ENCODE measurements around the gene SMTN.

The SMTN gene

GRCh38 chr22:31100762-31101525, 19.8 kb downstream of the SMTN start:
- WGBS (ENCODE audit: insufficient coverage) = 100% methylated on average over 12 of the region's 18 CpGs
- CTCF ChIA-PET = interaction anchor here (1.7 kb wide), 1 partner anchor 12 kb away, joined by 4 read pairs; no protein-coding TSS in a partner anchor
- H3K36me3 ChIP-seq (ENCODE audit: control insufficient read depth in 4 of 4, insufficient read depth in 4 of 4, low read length in 3 of 4) = peaks cover 0 to 32% (median 9%) of the 10 kb centered on the region in 4 experiments
- no peak for DNase-seq
- no peak overlapping the region for H3K27ac ChIP-seq (ENCODE audit: insufficient read depth in 1 of 2, low read depth in 1 of 2, low read length in 2 of 2, poor library complexity in 1 of 2, severe bottlenecking in 2 of 2)
- peaks cover 0 to 3% (median 1%) of the 10 kb centered on the region in 4 experiments for H3K4me1 ChIP-seq (ENCODE audit: control extremely low read depth in 1 of 4, control insufficient read depth in 4 of 4, insufficient read depth in 4 of 4, low read length in 3 of 4)
- no peak overlapping the region for H3K4me3 ChIP-seq (ENCODE audit: control insufficient read depth in 1 of 7, extremely low read depth in 1 of 7, insufficient read depth in 4 of 7, low read depth in 2 of 7, low read length in 6 of 7)
- H3K9me3 ChIP-seq (ENCODE audit: control extremely low read depth in 1 of 5, control insufficient read depth in 4 of 5, insufficient read depth in 2 of 5, low read depth in 1 of 5, low read length in 4 of 5) = no peaks in the 10 kb centered on the region
- POLR2A ChIA-PET = no interaction called here
- H3K27me3 ChIP-seq (replicated peaks in 2 of 5; ENCODE audit: control insufficient read depth in 4 of 5, insufficient read depth in 5 of 5, low read length in 4 of 5) = peaks cover 0 to 4% (median 0%) of the 10 kb centered on the region in 5 experiments

GRCh38 chr22:31102441-31103081, 21.4 kb downstream of the SMTN start:
- Histone ChIP-seq H3K27me3 (replicated peaks in 2 of 5; ENCODE audit: control insufficient read depth in 4 of 5, insufficient read depth in 5 of 5, low read length in 4 of 5) (peaks cover 0 to 4% (median 0%) of the 10 kb centered on the region in 5 experiments), H3K9me3 (ENCODE audit: control extremely low read depth in 1 of 5, control insufficient read depth in 4 of 5, insufficient read depth in 2 of 5, low read depth in 1 of 5, low read length in 4 of 5) (no peaks in the 10 kb centered on the region), H3K4me1 (ENCODE audit: control extremely low read depth in 1 of 4, control insufficient read depth in 4 of 4, insufficient read depth in 4 of 4, low read length in 3 of 4) (peaks cover 0 to 8% (median 5%) of the 10 kb centered on the region in 4 experiments), H3K27ac (ENCODE audit: insufficient read depth in 1 of 2, low read depth in 1 of 2, low read length in 2 of 2, poor library complexity in 1 of 2, severe bottlenecking in 2 of 2) (no peak overlapping the region), H3K4me3 (ENCODE audit: control insufficient read depth in 1 of 7, extremely low read depth in 1 of 7, insufficient read depth in 4 of 7, low read depth in 2 of 7, low read length in 6 of 7) (no peak overlapping the region), H3K36me3 (ENCODE audit: control insufficient read depth in 4 of 4, insufficient read depth in 4 of 4, low read length in 3 of 4) (peaks cover 0 to 22% (median 7%) of the 10 kb centered on the region in 4 experiments)
- DNase-seq = no peak
- ChIA-PET POLR2A (no interaction called here), CTCF (interaction anchor here (0.8 to 1.7 kb wide), 4 partner anchors 10 to 20 kb away, joined by 3 to 4 read pairs (median 4); no protein-coding TSS in a partner anchor)
- 95% methylated on average over 6 of the region's 8 CpGs for WGBS (ENCODE audit: insufficient coverage)

GRCh38 chr22:31103111-31103510, 22.0 kb downstream of the SMTN start:
- Histone ChIP-seq H3K9me3 (ENCODE audit: control extremely low read depth in 1 of 5, control insufficient read depth in 4 of 5, insufficient read depth in 2 of 5, low read depth in 1 of 5, low read length in 4 of 5) (no peaks in the 10 kb centered on the region), H3K27ac (ENCODE audit: insufficient read depth in 1 of 2, low read depth in 1 of 2, low read length in 2 of 2, poor library complexity in 1 of 2, severe bottlenecking in 2 of 2) (no peak overlapping the region), H3K36me3 (ENCODE audit: control insufficient read depth in 4 of 4, insufficient read depth in 4 of 4, low read length in 3 of 4) (peaks cover 0 to 18% (median 7%) of the 10 kb centered on the region in 4 experiments), H3K27me3 (replicated peaks in 2 of 5; ENCODE audit: control insufficient read depth in 4 of 5, insufficient read depth in 5 of 5, low read length in 4 of 5) (peaks cover 0 to 4% (median 0%) of the 10 kb centered on the region in 5 experiments), H3K4me3 (ENCODE audit: control insufficient read depth in 1 of 7, extremely low read depth in 1 of 7, insufficient read depth in 4 of 7, low read depth in 2 of 7, low read length in 6 of 7) (no peak overlapping the region), H3K4me1 (ENCODE audit: control extremely low read depth in 1 of 4, control insufficient read depth in 4 of 4, insufficient read depth in 4 of 4, low read length in 3 of 4) (peaks cover 0 to 14% (median 8%) of the 10 kb centered on the region in 4 experiments)
- DNase-seq = no peak
- ChIA-PET POLR2A (no interaction called here), CTCF (interaction anchor here (0.6 to 1.4 kb wide), 3 partner anchors 13 to 874 kb away, joined by 3 read pairs; no protein-coding TSS in a partner anchor)
- 100% methylated on average over 1 of the region's 2 CpGs for WGBS (ENCODE audit: insufficient coverage)

- H3K27me3 ChIP-seq (replicated peaks in 2 of 5; ENCODE audit: control insufficient read depth in 4 of 5, insufficient read depth in 5 of 5, low read length in 4 of 5) = peaks cover 0 to 4% (median 0%) of the 10 kb centered on the region in 5 experiments
- ChIA-PET CTCF (interaction anchor here (1.0 to 1.4 kb wide), 3 partner anchors 12 to 209 kb away, joined by 3 to 5 read pairs (median 4); no protein-coding TSS in a partner anchor), POLR2A (no interaction called here)
Observed at GRCh38 chr22:31103899-31104694, 23.0 kb downstream of the SMTN start.

GRCh38 chr22:31104869-31105268, 23.8 kb downstream of the SMTN start:
- Histone ChIP-seq H3K9me3 (ENCODE audit: control extremely low read depth in 1 of 5, control insufficient read depth in 4 of 5, insufficient read depth in 2 of 5, low read depth in 1 of 5, low read length in 4 of 5) (no peaks in the 10 kb centered on the region), H3K27ac (ENCODE audit: insufficient read depth in 1 of 2, low read depth in 1 of 2, low read length in 2 of 2, poor library complexity in 1 of 2, severe bottlenecking in 2 of 2) (no peak overlapping the region), H3K36me3 (ENCODE audit: control insufficient read depth in 4 of 4, insufficient read depth in 4 of 4, low read length in 3 of 4) (peaks cover 0 to 9% (median 2%) of the 10 kb centered on the region in 4 experiments), H3K4me3 (ENCODE audit: control insufficient read depth in 1 of 7, extremely low read depth in 1 of 7, insufficient read depth in 4 of 7, low read depth in 2 of 7, low read length in 6 of 7) (no peak overlapping the region), H3K4me1 (ENCODE audit: control extremely low read depth in 1 of 4, control insufficient read depth in 4 of 4, insufficient read depth in 4 of 4, low read length in 3 of 4) (peaks cover 0 to 16% (median 9%) of the 10 kb centered on the region in 4 experiments), H3K27me3 (replicated peaks in 2 of 5; ENCODE audit: control insufficient read depth in 4 of 5, insufficient read depth in 5 of 5, low read length in 4 of 5) (peaks cover 0 to 4% (median 0%) of the 10 kb centered on the region in 5 experiments)
- POLR2A ChIA-PET = no interaction called here
- 92% methylated on average over 29 of the region's 35 CpGs for WGBS (ENCODE audit: insufficient coverage)
- CTCF ChIA-PET = interaction anchor here (1.0 to 1.4 kb wide), 2 partner anchors 12 to 114 kb away, joined by 4 to 5 read pairs; no protein-coding TSS in a partner anchor
- DNase-seq = no peak

More at GRCh38 chr22:31103899-31104694, 23.0 kb downstream of the SMTN start:
- Histone ChIP-seq H3K9me3 (ENCODE audit: control extremely low read depth in 1 of 5, control insufficient read depth in 4 of 5, insufficient read depth in 2 of 5, low read depth in 1 of 5, low read length in 4 of 5) (no peaks in the 10 kb centered on the region), H3K4me3 (ENCODE audit: control insufficient read depth in 1 of 7, extremely low read depth in 1 of 7, insufficient read depth in 4 of 7, low read depth in 2 of 7, low read length in 6 of 7) (no peak overlapping the region), H3K27ac (ENCODE audit: insufficient read depth in 1 of 2, low read depth in 1 of 2, low read length in 2 of 2, poor library complexity in 1 of 2, severe bottlenecking in 2 of 2) (no peak overlapping the region), H3K36me3 (ENCODE audit: control insufficient read depth in 4 of 4, insufficient read depth in 4 of 4, low read length in 3 of 4) (peaks cover 0 to 15% (median 5%) of the 10 kb centered on the region in 4 experiments), H3K4me1 (ENCODE audit: control extremely low read depth in 1 of 4, control insufficient read depth in 4 of 4, insufficient read depth in 4 of 4, low read length in 3 of 4) (peaks cover 0 to 16% (median 9%) of the 10 kb centered on the region in 4 experiments)
- 93% methylated on average over 21 of the region's 33 CpGs for WGBS (ENCODE audit: insufficient coverage)
- no peak for DNase-seq

GRCh38 chr22:31105282-31105929, 24.3 kb downstream of the SMTN start:
- no peak overlapping the region for H3K4me3 ChIP-seq (ENCODE audit: control insufficient read depth in 1 of 7, extremely low read depth in 1 of 7, insufficient read depth in 4 of 7, low read depth in 2 of 7, low read length in 6 of 7)

More at GRCh38 chr22:31105282-31105929, 24.3 kb downstream of the SMTN start:
- peaks cover 0 to 16% (median 9%) of the 10 kb centered on the region in 4 experiments for H3K4me1 ChIP-seq (ENCODE audit: control extremely low read depth in 1 of 4, control insufficient read depth in 4 of 4, insufficient read depth in 4 of 4, low read length in 3 of 4)
- CTCF ChIA-PET = interaction anchor here (1.0 to 1.4 kb wide), 2 partner anchors 13 to 113 kb away, joined by 4 to 5 read pairs; no protein-coding TSS in a partner anchor
- H3K9me3 ChIP-seq (ENCODE audit: control extremely low read depth in 1 of 5, control insufficient read depth in 4 of 5, insufficient read depth in 2 of 5, low read depth in 1 of 5, low read length in 4 of 5) = no peaks in the 10 kb centered on the region
- H3K27me3 ChIP-seq (replicated peaks in 2 of 5; ENCODE audit: control insufficient read depth in 4 of 5, insufficient read depth in 5 of 5, low read length in 4 of 5) = peaks cover 0 to 4% (median 0%) of the 10 kb centered on the region in 5 experiments
- WGBS (ENCODE audit: insufficient coverage) = 94% methylated on average over 10 of the region's 11 CpGs
- POLR2A ChIA-PET = no interaction called here
- DNase-seq = no peak
- H3K36me3 ChIP-seq (ENCODE audit: control insufficient read depth in 4 of 4, insufficient read depth in 4 of 4, low read length in 3 of 4) = peaks cover 0 to 5% (median 2%) of the 10 kb centered on the region in 4 experiments
- H3K27ac ChIP-seq (ENCODE audit: insufficient read depth in 1 of 2, low read depth in 1 of 2, low read length in 2 of 2, poor library complexity in 1 of 2, severe bottlenecking in 2 of 2) = no peak overlapping the region

Measured in common myeloid progenitor, CD34-positive (primary cell).